ENCODE measurements around the gene KCTD11.
A peak's percentile ranks its signal among the peaks of the same experiment; 100 is the strongest.

The KCTD11 gene

GRCh38 chr17:7389924-7390910 lies 38.3 kb downstream of the KCTD11 start:
- Histone ChIP-seq H3K27me3 (replicated peaks in 2 of 5; ENCODE audit: control insufficient read depth in 4 of 5, insufficient read depth in 5 of 5, low read length in 4 of 5) (no peaks in the 10 kb centered on the region), H3K4me3 (ENCODE audit: control insufficient read depth in 1 of 7, extremely low read depth in 1 of 7, insufficient read depth in 4 of 7, low read depth in 2 of 7, low read length in 6 of 7) (no peak overlapping the region), H3K4me1 (ENCODE audit: control extremely low read depth in 1 of 4, control insufficient read depth in 4 of 4, insufficient read depth in 4 of 4, low read length in 3 of 4) (peaks cover 0 to 19% (median 15%) of the 10 kb centered on the region in 4 experiments), H3K27ac (ENCODE audit: insufficient read depth in 1 of 2, low read depth in 1 of 2, low read length in 2 of 2, poor library complexity in 1 of 2, severe bottlenecking in 2 of 2) (no peak overlapping the region), H3K36me3 (ENCODE audit: control insufficient read depth in 4 of 4, insufficient read depth in 4 of 4, low read length in 3 of 4) (peaks cover 0 to 20% (median 7%) of the 10 kb centered on the region in 4 experiments), H3K9me3 (ENCODE audit: control extremely low read depth in 1 of 5, control insufficient read depth in 4 of 5, insufficient read depth in 2 of 5, low read depth in 1 of 5, low read length in 4 of 5) (no peaks in the 10 kb centered on the region)
- DNase-seq, result no peak
- whole genome bisulfite sequencing (ENCODE audit: insufficient coverage), result 94% methylated on average over 9 of the region's 19 CpGs
- ChIA-PET CTCF (no interaction called here), POLR2A (no interaction called here)

- Histone ChIP-seq H3K4me3 (ENCODE audit: control insufficient read depth in 1 of 7, extremely low read depth in 1 of 7, insufficient read depth in 4 of 7, low read depth in 2 of 7, low read length in 6 of 7) (no peak overlapping the region), H3K27ac (ENCODE audit: insufficient read depth in 1 of 2, low read depth in 1 of 2, low read length in 2 of 2, poor library complexity in 1 of 2, severe bottlenecking in 2 of 2) (no peak overlapping the region), H3K27me3 (replicated peaks in 2 of 5; ENCODE audit: control insufficient read depth in 4 of 5, insufficient read depth in 5 of 5, low read length in 4 of 5) (no peaks in the 10 kb centered on the region), H3K9me3 (ENCODE audit: control extremely low read depth in 1 of 5, control insufficient read depth in 4 of 5, insufficient read depth in 2 of 5, low read depth in 1 of 5, low read length in 4 of 5) (no peaks in the 10 kb centered on the region), H3K36me3 (ENCODE audit: control insufficient read depth in 4 of 4, insufficient read depth in 4 of 4, low read length in 3 of 4) (peaks cover 0 to 20% (median 7%) of the 10 kb centered on the region in 4 experiments), H3K4me1 (ENCODE audit: control extremely low read depth in 1 of 4, control insufficient read depth in 4 of 4, insufficient read depth in 4 of 4, low read length in 3 of 4) (peaks cover 0 to 19% (median 15%) of the 10 kb centered on the region in 4 experiments)
- 44% methylated on average over 2 of the region's 2 CpGs for WGBS (ENCODE audit: insufficient coverage)
- CTCF ChIA-PET, result interaction anchor here (1.7 kb wide), 1 partner anchor 22 kb away, joined by 7 read pairs; no protein-coding TSS in a partner anchor
- DNase-seq, result no peak
- POLR2A ChIA-PET, result no interaction called here
Measured at GRCh38 chr17:7391307-7391706, 39.3 kb downstream of the KCTD11 start.

- POLR2A ChIA-PET, result interaction anchor here (0.5 to 1.2 kb wide), 2 partner anchors 92 to 112 kb away, joined by 3 to 4 read pairs; partner anchors contain the start of gene POLR2A
- DNase-seq, result no peak
- H3K4me1 ChIP-seq (ENCODE audit: control extremely low read depth in 1 of 4, control insufficient read depth in 4 of 4, insufficient read depth in 4 of 4, low read length in 3 of 4), result peaks cover 0 to 19% (median 15%) of the 10 kb centered on the region in 4 experiments
- H3K36me3 ChIP-seq (ENCODE audit: control insufficient read depth in 4 of 4, insufficient read depth in 4 of 4, low read length in 3 of 4), result peaks cover 0 to 20% (median 6%) of the 10 kb centered on the region in 4 experiments
- CTCF ChIA-PET, result interaction anchor here (0.5 to 1.9 kb wide), 9 partner anchors 10 to 161 kb away, joined by 3 to 8 read pairs (median 3); partner anchors contain the start of genes TMEM256, TMEM95 and TNK1
- H3K27me3 ChIP-seq (replicated peaks in 2 of 5; ENCODE audit: control insufficient read depth in 4 of 5, insufficient read depth in 5 of 5, low read length in 4 of 5), result no peaks in the 10 kb centered on the region
- WGBS (ENCODE audit: insufficient coverage), result 92% methylated on average over 31 of the region's 42 CpGs
- H3K27ac ChIP-seq (ENCODE audit: insufficient read depth in 1 of 2, low read depth in 1 of 2, low read length in 2 of 2, poor library complexity in 1 of 2, severe bottlenecking in 2 of 2), result no peak overlapping the region
- peak overlapping the region in 4 of 7 experiments; percentile 72 to 87 (median 79) for H3K4me3 ChIP-seq (ENCODE audit: control insufficient read depth in 1 of 7, extremely low read depth in 1 of 7, insufficient read depth in 4 of 7, low read depth in 2 of 7, low read length in 6 of 7)
- no peaks in the 10 kb centered on the region for H3K9me3 ChIP-seq (ENCODE audit: control extremely low read depth in 1 of 5, control insufficient read depth in 4 of 5, insufficient read depth in 2 of 5, low read depth in 1 of 5, low read length in 4 of 5)
Measured at GRCh38 chr17:7392696-7393612, 41.0 kb downstream of the KCTD11 start.

- POLR2A ChIA-PET, result interaction anchor here (0.6 to 1.2 kb wide), 2 partner anchors 17 to 91 kb away, joined by 4 read pairs; partner anchors contain the start of gene POLR2A
- peaks cover 0 to 19% (median 15%) of the 10 kb centered on the region in 4 experiments for H3K4me1 ChIP-seq (ENCODE audit: control extremely low read depth in 1 of 4, control insufficient read depth in 4 of 4, insufficient read depth in 4 of 4, low read length in 3 of 4)
- no peaks in the 10 kb centered on the region for H3K27me3 ChIP-seq (replicated peaks in 2 of 5; ENCODE audit: control insufficient read depth in 4 of 5, insufficient read depth in 5 of 5, low read length in 4 of 5)
- peak overlapping the region in 1 of 2 experiments; percentile 73 for H3K27ac ChIP-seq (ENCODE audit: insufficient read depth in 1 of 2, low read depth in 1 of 2, low read length in 2 of 2, poor library complexity in 1 of 2, severe bottlenecking in 2 of 2)
- no peaks in the 10 kb centered on the region for H3K9me3 ChIP-seq (ENCODE audit: control extremely low read depth in 1 of 5, control insufficient read depth in 4 of 5, insufficient read depth in 2 of 5, low read depth in 1 of 5, low read length in 4 of 5)
- peaks cover 0 to 16% (median 5%) of the 10 kb centered on the region in 4 experiments for H3K36me3 ChIP-seq (ENCODE audit: control insufficient read depth in 4 of 4, insufficient read depth in 4 of 4, low read length in 3 of 4)
- peak overlapping the region; percentile 58 to 87 (median 72) for H3K4me3 ChIP-seq (ENCODE audit: control insufficient read depth in 1 of 7, extremely low read depth in 1 of 7, insufficient read depth in 4 of 7, low read depth in 2 of 7, low read length in 6 of 7)
- DNase-seq, result peak; percentile 23 to 70 (median 67)
- whole genome bisulfite sequencing (ENCODE audit: insufficient coverage), result 5% methylated on average over 36 of the region's 48 CpGs
- CTCF ChIA-PET, result interaction anchor here (0.7 to 1.9 kb wide), 6 partner anchors 9 to 43 kb away, joined by 3 to 8 read pairs (median 4); partner anchors contain the start of genes TMEM256, TMEM95 and TNK1
Measured at GRCh38 chr17:7393613-7394451, 41.9 kb downstream of the KCTD11 start.

DNA sequence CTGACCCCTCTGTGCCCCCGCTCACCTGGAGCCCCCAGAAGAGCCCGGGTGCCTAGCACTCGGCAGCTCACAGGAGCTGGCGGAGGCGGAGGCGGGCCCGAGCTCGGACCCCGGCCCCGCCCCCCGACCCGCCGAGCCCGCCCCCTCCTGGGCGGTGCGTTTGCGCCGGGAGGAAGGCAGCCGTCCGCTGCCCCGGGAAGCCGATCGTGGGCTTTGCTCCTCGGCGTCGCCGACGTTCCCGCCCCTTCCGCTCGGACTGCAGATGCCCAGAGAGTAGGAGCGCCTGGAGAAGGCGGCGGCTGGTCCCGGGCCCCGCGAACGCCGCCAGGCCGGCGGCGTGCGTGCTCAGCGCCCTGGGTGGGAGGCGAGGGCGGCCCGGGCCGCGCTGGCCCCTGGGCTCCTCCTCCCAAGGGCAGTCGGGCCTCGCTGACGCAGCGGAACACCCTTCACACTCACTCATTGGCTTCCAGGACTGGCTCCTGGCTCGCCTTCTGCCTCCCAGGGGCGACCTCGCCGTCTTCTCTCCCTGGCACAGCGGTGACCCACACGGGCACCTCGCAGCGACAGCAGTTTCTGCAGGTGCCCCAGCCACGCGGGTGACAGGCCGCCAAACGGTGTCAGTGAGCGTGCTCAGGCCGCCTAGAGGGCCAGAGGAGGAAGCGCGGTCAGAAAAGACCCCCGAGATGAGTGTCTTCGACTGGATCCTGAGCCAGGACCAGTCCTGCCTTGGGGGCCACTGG lies 42.7 kb downstream of the KCTD11 start, which contains the start of gene PLSCR3:
PLSCR3 (minus strand) TSS at position 74 of the 740 bp plus-strand sequence. CDS start 415 bp downstream, outside the sequence.
- WGBS (ENCODE audit: insufficient coverage), result 0% methylated on average over 55 of the region's 71 CpGs
- ChIA-PET CTCF (interaction anchor here (1.0 to 1.9 kb wide), 5 partner anchors 9 to 42 kb away, joined by 3 to 8 read pairs (median 5); partner anchors contain the start of genes TMEM256, TMEM95 and TNK1), POLR2A (interaction anchor here (0.6 to 1.2 kb wide), 2 partner anchors 17 to 90 kb away, joined by 4 read pairs; partner anchors contain the start of gene POLR2A)
- DNase-seq, result peak; percentile 64 to 83 (median 78)
- no peaks in the 10 kb centered on the region for H3K9me3 ChIP-seq (ENCODE audit: control extremely low read depth in 1 of 5, control insufficient read depth in 4 of 5, insufficient read depth in 2 of 5, low read depth in 1 of 5, low read length in 4 of 5)
- H3K36me3 ChIP-seq (ENCODE audit: control insufficient read depth in 4 of 4, insufficient read depth in 4 of 4, low read length in 3 of 4), result peaks cover 0 to 10% (median 2%) of the 10 kb centered on the region in 4 experiments
- H3K27ac ChIP-seq (ENCODE audit: insufficient read depth in 1 of 2, low read depth in 1 of 2, low read length in 2 of 2, poor library complexity in 1 of 2, severe bottlenecking in 2 of 2), result peak within 1 kb of the TSS in 1 of 2 experiments; percentile 73
- peak within 1 kb of the TSS; percentile 58 to 87 (median 72) for H3K4me3 ChIP-seq (ENCODE audit: control insufficient read depth in 1 of 7, extremely low read depth in 1 of 7, insufficient read depth in 4 of 7, low read depth in 2 of 7, low read length in 6 of 7)
- H3K27me3 ChIP-seq (replicated peaks in 2 of 5; ENCODE audit: control insufficient read depth in 4 of 5, insufficient read depth in 5 of 5, low read length in 4 of 5), result no peaks in the 10 kb centered on the region
- peaks cover 0 to 19% (median 15%) of the 10 kb centered on the region in 4 experiments for H3K4me1 ChIP-seq (ENCODE audit: control extremely low read depth in 1 of 4, control insufficient read depth in 4 of 4, insufficient read depth in 4 of 4, low read length in 3 of 4)

Measured in common myeloid progenitor, CD34-positive (primary cell).